Erythroblast (primary cell): ENCODE data around the gene FUOM.

Experiments used
- GATA1 ChIP-seq: IDR thresholded peaks from 2 replicates; pipeline ENCODE4 v1.6.1; 2011; ENCODE audit warnings: low read depth, mild to moderate bottlenecking, control low read depth, low read length, moderate library complexity
- POLR2A ChIP-seq: IDR thresholded peaks from 2 replicates; pipeline ENCODE4 v1.6.1; 2011; ENCODE audit warnings: mild to moderate bottlenecking, low read length

- TF ChIP-seq POLR2A (no peak), GATA1 (no peak)
Measured at GRCh38 chr10:133377025-133377817, 19.4 kb upstream of the FUOM start.
